Fibroblast of skin of abdomen (primary cell): ENCODE results near the gene CAMK2N1.
"Not testable (repeated sequence)": the region's sequence is repeated elsewhere in the genome, so short reads cannot be mapped to it uniquely, and the experiment has no call there.

Experiments used
- DNase-seq: peaks from one replicate; pipeline ENCODE4 v3.0.0-alpha.2; 2013

The CAMK2N1 gene

GRCh38 chr1:20496725-20497383, 10.8 kb upstream of the CAMK2N1 start:
- not testable (repeated sequence) for DNase-seq

- DNase-seq, result peak; percentile 76
Measured at GRCh38 chr1:20496241-20496661, 10.2 kb upstream of the CAMK2N1 start.

GRCh38 chr1:20495661-20496060, 9.7 kb upstream of the CAMK2N1 start:
- no peak for DNase-seq

GRCh38 chr1:20494609-20495311, 8.8 kb upstream of the CAMK2N1 start:
- DNase-seq, result peak; percentile 88

- peak; percentile 85 for DNase-seq
Measured at GRCh38 chr1:20493839-20494608, 8.0 kb upstream of the CAMK2N1 start.

- no peak for DNase-seq
Measured at GRCh38 chr1:20493309-20493708, 7.3 kb upstream of the CAMK2N1 start.

GRCh38 chr1:20492751-20493150, 6.7 kb upstream of the CAMK2N1 start:
- DNase-seq, result no peak

GRCh38 chr1:20491866-20492265, 5.9 kb upstream of the CAMK2N1 start:
- no peak for DNase-seq

GRCh38 chr1:20491178-20491577, 5.2 kb upstream of the CAMK2N1 start:
- DNase-seq, result no peak

- no peak for DNase-seq
Measured at GRCh38 chr1:20487236-20487590, 1.2 kb upstream of the CAMK2N1 start.

- DNase-seq, result peak; percentile 53
Measured at GRCh38 chr1:20486457-20487235, 636 bp upstream of the CAMK2N1 start.

GRCh38 chr1:20484519-20485462, 1.2 kb downstream of the CAMK2N1 start:
- DNase-seq, result no peak

- DNase-seq, result peak; percentile 16
Measured at GRCh38 chr1:20483833-20484518, 2.0 kb downstream of the CAMK2N1 start.

- no peak for DNase-seq
Measured at GRCh38 chr1:20483098-20483832, 2.7 kb downstream of the CAMK2N1 start.

- DNase-seq, result no peak
Measured at GRCh38 chr1:20481643-20482498, 4.1 kb downstream of the CAMK2N1 start.

GRCh38 chr1:20480951-20481617, 4.9 kb downstream of the CAMK2N1 start:
- peak; percentile 13 for DNase-seq

- no peak for DNase-seq
Measured at GRCh38 chr1:20480243-20480944, 5.6 kb downstream of the CAMK2N1 start.

- no peak for DNase-seq
Measured at GRCh38 chr1:20479840-20480239, 6.2 kb downstream of the CAMK2N1 start.
